ENCODE data around the gene CRABP1. TPM values are rescaled to one million over a fixed set of nuclear protein-coding genes. Genes with fewer than 3 reads are reported as not detected.

The CRABP1 gene
- total RNA-seq, 1 experiment from 2014 or later: not detected

DNA sequence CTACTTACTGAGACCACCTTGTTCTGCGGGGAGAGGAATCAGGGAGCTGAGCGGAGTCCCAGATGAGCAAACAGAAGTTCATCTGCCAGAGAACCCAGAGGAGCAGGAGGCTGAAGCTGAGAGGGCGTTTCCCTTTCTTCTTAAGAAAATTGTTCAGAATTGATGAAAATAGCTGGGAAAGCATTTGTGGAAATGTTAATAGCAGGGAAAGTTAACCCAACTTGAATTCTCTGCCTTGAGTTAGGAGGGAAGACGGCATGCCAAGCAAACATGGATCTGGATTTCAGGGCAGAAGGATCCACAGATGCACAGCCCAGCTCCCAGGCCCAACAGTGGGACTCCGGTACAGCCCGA, 23.2 kb downstream of the CRABP1 start:
- Histone ChIP-seq H3F3A (ENCODE audit: insufficient read depth, low read depth) (no peaks in the 10 kb centered on the region), H3K27me3 (ENCODE audit: insufficient read depth, low read depth) (peaks cover 8% of the 10 kb centered on the region), H3K79me2 (ENCODE audit: low read depth) (no peaks in the 10 kb centered on the region), H3K4me2 (no peak overlapping the region), H3K4me1 (replicated peaks; ENCODE audit: insufficient read depth) (no peaks in the 10 kb centered on the region), H3K9me3 (ENCODE audit: insufficient read depth, low read depth) (no peaks in the 10 kb centered on the region), H3K9me2 (ENCODE audit: insufficient read depth) (no peaks in the 10 kb centered on the region), H4K20me1 (ENCODE audit: insufficient read depth) (no peaks in the 10 kb centered on the region), H2AFZ (no peak overlapping the region), H3K4me3 (no peak overlapping the region), H3K36me3 (ENCODE audit: low read depth) (no peaks in the 10 kb centered on the region), H3K27ac (no peak overlapping the region)
- ChIA-PET CTCF (no interaction called here), POLR2A (ENCODE audit: unreplicated experiment) (no interaction called here)
- no TSS peak for BruUV-seq (replicated peaks)
- no peak for DNase-seq
- TF ChIP-seq EZH2 (IDR thresholded peaks at IDR 0.05; ENCODE audit: low read depth): no peak
- TF ChIP-seq, protein P1, sequence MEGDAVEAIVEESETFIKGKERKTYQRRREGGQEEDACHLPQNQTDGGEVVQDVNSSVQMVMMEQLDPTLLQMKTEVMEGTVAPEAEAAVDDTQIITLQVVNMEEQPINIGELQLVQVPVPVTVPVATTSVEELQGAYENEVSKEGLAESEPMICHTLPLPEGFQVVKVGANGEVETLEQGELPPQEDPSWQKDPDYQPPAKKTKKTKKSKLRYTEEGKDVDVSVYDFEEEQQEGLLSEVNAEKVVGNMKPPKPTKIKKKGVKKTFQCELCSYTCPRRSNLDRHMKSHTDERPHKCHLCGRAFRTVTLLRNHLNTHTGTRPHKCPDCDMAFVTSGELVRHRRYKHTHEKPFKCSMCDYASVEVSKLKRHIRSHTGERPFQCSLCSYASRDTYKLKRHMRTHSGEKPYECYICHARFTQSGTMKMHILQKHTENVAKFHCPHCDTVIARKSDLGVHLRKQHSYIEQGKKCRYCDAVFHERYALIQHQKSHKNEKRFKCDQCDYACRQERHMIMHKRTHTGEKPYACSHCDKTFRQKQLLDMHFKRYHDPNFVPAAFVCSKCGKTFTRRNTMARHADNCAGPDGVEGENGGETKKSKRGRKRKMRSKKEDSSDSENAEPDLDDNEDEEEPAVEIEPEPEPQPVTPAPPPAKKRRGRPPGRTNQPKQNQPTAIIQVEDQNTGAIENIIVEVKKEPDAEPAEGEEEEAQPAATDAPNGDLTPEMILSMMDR (conservative IDR thresholded peaks at IDR 0.05): no peak
- intact Hi-C loops (cut with micrococcal nuclease; ENCODE audit: unreplicated experiment): no loop called here

- no peak for DNase-seq
- no TSS peak for BruUV-seq (replicated peaks)
- H3K27me3 ChIP-seq (ENCODE audit: insufficient read depth, low read depth): peaks cover 5% of the 10 kb centered on the region
- TF ChIP-seq, protein P1 (conservative IDR thresholded peaks at IDR 0.05): no peak
- no peak for TF ChIP-seq EZH2 (IDR thresholded peaks at IDR 0.05; ENCODE audit: low read depth)
- no peaks in the 10 kb centered on the region for H3K4me1 ChIP-seq (replicated peaks; ENCODE audit: insufficient read depth)
- intact Hi-C loops (cut with micrococcal nuclease; ENCODE audit: unreplicated experiment): no loop called here
- no peaks in the 10 kb centered on the region for H3K9me2 ChIP-seq (ENCODE audit: insufficient read depth)
- H2AFZ ChIP-seq: no peak overlapping the region
- H3K4me2 ChIP-seq: no peak overlapping the region
- no peak overlapping the region for H3K27ac ChIP-seq
- POLR2A ChIA-PET (ENCODE audit: unreplicated experiment): no interaction called here
- no peaks in the 10 kb centered on the region for H3K79me2 ChIP-seq (ENCODE audit: low read depth)
- H3K4me3 ChIP-seq: no peak overlapping the region
- no peaks in the 10 kb centered on the region for H3K36me3 ChIP-seq (ENCODE audit: low read depth)
- H4K20me1 ChIP-seq (ENCODE audit: insufficient read depth): no peaks in the 10 kb centered on the region
- CTCF ChIA-PET: no interaction called here
- no peaks in the 10 kb centered on the region for H3K9me3 ChIP-seq (ENCODE audit: insufficient read depth, low read depth)
- H3F3A ChIP-seq (ENCODE audit: insufficient read depth, low read depth): no peaks in the 10 kb centered on the region
Observed at GRCh38 chr15:78364233-78364632, 24.1 kb downstream of the CRABP1 start.

DNA sequence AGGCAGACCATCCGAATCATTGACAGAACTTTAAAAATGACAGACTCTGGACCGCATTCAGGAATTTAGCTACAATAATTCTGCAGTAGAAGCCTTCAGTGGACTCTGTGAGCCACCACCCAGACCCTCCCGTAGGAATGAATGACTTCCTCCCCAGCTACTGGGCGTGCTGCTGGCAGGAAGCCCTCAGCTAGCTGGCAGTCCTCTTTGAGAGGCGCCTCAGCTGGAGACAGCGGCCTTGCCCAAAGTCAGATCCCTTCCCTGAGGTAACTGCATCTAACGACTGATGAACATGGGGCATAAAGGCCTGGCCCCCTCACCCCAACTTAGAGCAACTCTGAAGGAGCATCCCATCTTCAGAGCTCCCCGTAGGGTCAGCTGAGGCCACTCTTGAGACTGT, 25.8 kb downstream of the CRABP1 start:
- Histone ChIP-seq H3K36me3 (ENCODE audit: low read depth) (no peaks in the 10 kb centered on the region), H3K4me2 (no peak overlapping the region), H3K27ac (no peak overlapping the region), H3K4me1 (replicated peaks; ENCODE audit: insufficient read depth) (no peaks in the 10 kb centered on the region), H3K79me2 (ENCODE audit: low read depth) (no peaks in the 10 kb centered on the region), H3K9me2 (ENCODE audit: insufficient read depth) (no peaks in the 10 kb centered on the region), H3K9me3 (ENCODE audit: insufficient read depth, low read depth) (no peaks in the 10 kb centered on the region), H2AFZ (peak overlapping the region; percentile 52; the same call in 1 of the 2 replicates), H3K4me3 (no peak overlapping the region), H4K20me1 (ENCODE audit: insufficient read depth) (no peaks in the 10 kb centered on the region), H3K27me3 (ENCODE audit: insufficient read depth, low read depth) (no peaks in the 10 kb centered on the region), H3F3A (ENCODE audit: insufficient read depth, low read depth) (no peaks in the 10 kb centered on the region)
- BruUV-seq (replicated peaks): no TSS peak
- intact Hi-C loops (cut with micrococcal nuclease; ENCODE audit: unreplicated experiment): no loop called here
- TF ChIP-seq EZH2 (IDR thresholded peaks at IDR 0.05; ENCODE audit: low read depth): no peak
- TF ChIP-seq, protein P1 (conservative IDR thresholded peaks at IDR 0.05): no peak
- POLR2A ChIA-PET (ENCODE audit: unreplicated experiment): interaction anchor here (0.6 kb wide), 1 partner anchor 72 kb away, joined by 6 read pairs; the partner anchor contains the start of gene IREB2
- peak in 1 of 2 experiments; percentile 22 for DNase-seq
- CTCF ChIA-PET: interaction anchor here (0.7 kb wide), 1 partner anchor 284 kb away, joined by 13 read pairs; no protein-coding TSS in a partner anchor

Data from PC-9 (cell line).